Measurements from ENCODE around the gene BRD3OS.
A peak's percentile ranks its signal among the peaks of the same experiment; 100 is the strongest.

The BRD3OS gene, protein sequence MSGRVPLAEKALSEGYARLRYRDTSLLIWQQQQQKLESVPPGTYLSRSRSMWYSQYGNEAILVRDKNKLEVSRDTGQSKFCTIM

DNA sequence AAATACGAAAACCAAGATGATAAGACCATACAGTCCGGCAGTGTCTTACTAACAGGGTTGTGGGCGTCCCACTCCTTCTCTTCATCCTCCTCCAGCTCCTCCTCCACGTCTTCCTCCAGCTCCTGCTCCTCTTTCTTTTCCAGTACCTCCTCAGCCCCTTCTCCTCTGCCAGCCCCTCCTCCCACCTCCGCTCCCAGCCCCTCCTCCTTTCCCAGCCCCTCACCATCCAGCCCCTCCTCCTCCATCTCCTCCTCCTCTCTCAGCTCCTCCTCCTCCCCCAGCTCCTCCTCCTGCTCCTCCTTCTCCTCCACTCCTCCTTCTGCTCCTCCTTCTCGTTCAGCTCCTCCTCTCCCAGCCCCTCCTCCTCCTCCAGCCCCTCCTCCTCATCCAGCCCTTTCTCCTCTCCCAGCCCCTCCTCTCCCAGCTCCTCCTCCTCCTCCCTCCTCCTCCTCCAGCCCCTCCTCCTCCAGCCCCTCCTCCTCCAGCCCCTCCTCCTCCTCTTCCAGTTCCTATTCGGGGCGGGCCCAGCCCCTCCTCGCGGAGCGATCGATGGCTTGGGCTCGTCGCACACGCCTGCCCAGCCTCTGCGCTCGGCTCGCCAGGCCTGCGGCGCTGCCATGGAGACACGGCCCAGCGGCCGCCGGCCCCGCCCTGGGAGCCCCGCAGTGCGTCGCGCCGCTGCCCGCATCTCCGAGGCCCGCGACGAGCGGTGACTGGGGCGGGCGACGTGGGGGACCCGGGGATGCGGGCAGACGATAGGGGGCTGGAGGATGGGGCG, at the start of gene BRD3OS:
BRD3OS (plus strand) TSS at position 654 of the 778 bp plus-strand sequence. CDS start 1,267 bp downstream, outside the sequence.
- peak; percentile 98 for DNase-seq (ENCODE audit: low spot score)

DNA sequence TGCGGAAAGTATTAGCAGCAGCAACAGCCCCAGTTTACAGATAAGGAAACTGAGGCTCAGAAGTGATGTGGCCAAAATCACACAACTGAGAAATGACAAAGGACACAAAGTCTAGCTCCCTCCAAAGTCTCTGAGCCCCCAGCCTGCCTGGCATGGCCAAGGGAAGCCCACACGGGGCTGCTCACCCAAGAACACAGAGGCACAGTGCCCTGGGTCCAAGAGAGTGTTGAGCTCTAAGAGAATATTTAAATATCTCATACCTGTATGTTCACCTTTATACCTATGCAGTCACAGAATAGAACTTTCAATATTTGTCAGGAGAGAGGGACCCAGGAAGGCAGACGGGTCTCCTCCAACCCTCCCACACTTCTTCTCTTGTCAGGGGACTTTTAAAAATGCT, 49.8 kb upstream of the BRD3OS start:
- no peak for DNase-seq (ENCODE audit: low spot score)
- TF ChIP-seq, protein P1, sequence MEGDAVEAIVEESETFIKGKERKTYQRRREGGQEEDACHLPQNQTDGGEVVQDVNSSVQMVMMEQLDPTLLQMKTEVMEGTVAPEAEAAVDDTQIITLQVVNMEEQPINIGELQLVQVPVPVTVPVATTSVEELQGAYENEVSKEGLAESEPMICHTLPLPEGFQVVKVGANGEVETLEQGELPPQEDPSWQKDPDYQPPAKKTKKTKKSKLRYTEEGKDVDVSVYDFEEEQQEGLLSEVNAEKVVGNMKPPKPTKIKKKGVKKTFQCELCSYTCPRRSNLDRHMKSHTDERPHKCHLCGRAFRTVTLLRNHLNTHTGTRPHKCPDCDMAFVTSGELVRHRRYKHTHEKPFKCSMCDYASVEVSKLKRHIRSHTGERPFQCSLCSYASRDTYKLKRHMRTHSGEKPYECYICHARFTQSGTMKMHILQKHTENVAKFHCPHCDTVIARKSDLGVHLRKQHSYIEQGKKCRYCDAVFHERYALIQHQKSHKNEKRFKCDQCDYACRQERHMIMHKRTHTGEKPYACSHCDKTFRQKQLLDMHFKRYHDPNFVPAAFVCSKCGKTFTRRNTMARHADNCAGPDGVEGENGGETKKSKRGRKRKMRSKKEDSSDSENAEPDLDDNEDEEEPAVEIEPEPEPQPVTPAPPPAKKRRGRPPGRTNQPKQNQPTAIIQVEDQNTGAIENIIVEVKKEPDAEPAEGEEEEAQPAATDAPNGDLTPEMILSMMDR (IDR thresholded peaks at IDR 0.05; ENCODE audit: extremely low read depth, missing control alignments): no peak

More for the DNA sequence above, at the start of gene BRD3OS:
- TF ChIP-seq, protein P1 (IDR thresholded peaks at IDR 0.05; ENCODE audit: extremely low read depth, missing control alignments): no peak

DNA sequence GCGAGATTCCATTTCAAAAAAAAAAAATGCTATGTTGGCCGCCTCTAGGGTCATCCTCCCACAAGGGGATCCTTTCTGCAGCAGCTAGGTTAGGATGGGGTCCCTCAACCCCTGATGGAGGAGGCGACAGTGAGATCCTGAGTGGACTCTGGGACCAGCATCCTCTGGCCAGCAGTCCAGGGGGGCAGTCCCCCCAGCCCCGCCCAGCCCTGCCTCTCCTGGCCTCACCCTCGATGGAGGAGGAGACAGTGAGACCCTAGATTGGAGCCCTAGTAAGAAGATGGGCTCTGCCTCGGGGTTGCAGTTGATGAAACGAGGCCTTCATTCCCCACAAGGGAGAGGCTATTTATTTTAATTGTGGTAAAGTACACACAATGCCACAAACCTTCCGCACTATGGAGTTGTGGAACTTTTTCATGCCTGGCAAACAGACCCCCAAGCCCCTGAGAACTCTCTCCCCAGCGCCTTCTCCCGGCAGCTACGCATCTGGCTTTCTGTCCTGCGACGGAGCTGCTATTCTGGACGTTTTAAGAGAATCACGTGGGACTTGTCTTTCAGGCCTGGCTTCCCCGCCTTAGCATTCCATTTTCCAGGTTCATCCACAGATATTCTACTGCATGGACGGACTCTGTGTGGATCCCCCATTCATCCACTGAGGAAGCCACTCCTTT, 49.0 kb upstream of the BRD3OS start:
- DNase-seq (ENCODE audit: low spot score): no peak
- TF ChIP-seq, protein P1 (IDR thresholded peaks at IDR 0.05; ENCODE audit: extremely low read depth, missing control alignments): no peak

DNA sequence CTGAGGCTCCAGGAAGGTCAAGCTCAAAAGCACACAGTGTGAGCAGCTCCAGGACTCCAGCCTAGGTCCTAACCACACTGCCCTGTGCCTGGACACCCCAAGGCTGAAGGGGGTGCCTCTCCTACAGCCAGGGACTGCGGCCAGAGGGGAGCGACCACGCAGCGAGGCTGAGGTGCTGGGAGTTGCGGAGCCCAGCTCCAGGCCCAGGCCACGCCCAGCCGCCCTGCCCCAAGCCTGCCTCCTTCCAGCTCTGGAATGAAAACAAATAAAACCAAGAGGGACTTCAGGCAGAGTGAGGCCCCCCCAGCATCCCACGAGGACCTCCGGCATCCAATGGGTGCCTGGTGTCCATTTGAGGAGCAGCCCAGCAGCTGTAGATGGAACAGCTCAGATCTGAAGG, 48.4 kb upstream of the BRD3OS start:
- DNase-seq (ENCODE audit: low spot score): no peak
- TF ChIP-seq, protein P1 (IDR thresholded peaks at IDR 0.05; ENCODE audit: extremely low read depth, missing control alignments): no peak

DNA sequence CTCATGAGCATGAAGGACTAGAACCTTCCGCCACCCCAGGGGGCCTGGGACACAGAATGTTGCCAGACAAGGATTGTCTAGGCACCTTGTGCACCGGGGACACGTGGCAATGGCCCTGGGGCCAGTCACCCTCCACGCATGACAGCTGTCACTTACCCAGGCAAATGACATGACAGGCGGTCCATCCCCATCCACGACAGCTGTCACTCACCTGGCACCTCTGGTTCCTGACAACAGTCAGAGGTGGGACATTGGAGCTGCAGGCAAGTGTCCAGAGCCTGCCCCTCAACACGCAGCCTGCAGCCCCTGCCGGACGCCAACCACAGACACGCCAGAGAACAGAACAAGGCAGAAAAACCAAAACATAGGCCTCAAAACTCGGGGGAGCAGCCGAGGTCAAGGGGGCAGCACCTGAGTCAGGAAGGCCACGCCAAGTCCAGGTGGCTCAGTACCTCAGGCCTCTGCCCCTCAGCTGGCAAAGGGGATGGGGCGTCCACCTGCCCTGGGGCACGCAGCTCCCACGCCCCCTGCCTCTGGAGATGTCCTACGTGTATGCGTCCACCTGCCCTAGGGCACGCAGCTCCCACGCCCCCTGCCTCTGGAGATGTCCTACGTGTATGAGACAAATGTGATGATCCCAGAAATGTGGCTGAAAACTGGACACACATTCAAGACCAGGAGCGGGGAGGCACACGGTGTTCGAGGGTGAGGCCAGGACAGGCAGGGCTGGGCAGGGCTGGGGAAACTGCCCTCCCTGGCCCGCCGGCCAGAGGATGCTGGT, 47.7 kb upstream of the BRD3OS start:
- TF ChIP-seq, protein P1 (IDR thresholded peaks at IDR 0.05; ENCODE audit: extremely low read depth, missing control alignments): no peak
- no peak for DNase-seq (ENCODE audit: low spot score)

DNA sequence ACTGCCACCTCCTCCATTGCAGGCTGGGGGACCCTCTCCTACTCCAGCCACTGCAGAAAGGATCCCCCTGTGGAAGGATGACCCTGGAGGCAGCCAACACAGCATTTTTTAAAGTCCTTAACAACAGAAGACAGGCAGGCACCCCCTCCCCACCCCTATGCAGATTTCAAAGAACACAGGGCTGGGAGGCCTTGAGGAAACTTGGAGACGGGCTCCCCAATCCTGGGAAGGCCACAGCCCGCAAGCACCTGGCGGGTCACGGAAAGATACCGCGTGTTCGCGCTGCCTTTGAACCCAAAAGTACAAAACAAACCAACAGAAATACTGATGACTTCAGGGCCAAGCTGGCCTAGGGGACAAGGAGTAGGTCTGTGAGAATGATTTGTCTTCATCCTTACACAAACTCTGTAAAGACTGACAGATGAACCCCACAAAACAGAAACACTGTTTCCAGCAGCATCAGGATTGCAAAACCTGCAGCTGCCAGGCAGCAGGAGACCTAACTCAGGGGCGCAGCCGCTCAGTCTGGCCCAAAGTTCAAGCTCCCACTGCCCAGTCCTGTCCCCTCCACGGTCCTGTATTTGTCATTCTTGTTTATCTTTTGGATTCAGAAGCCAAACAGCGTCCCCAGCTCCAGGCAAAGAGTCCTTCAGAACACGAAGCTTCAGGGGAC, 46.9 kb upstream of the BRD3OS start:
- no peak for DNase-seq (ENCODE audit: low spot score)
- TF ChIP-seq, protein P1 (IDR thresholded peaks at IDR 0.05; ENCODE audit: extremely low read depth, missing control alignments): no peak
